GM08714 (cell line): ENCODE results near the gene BCAR1.
"Not testable (repeated sequence)": the region's sequence is repeated elsewhere in the genome, so short reads cannot be mapped to it uniquely, and the experiment has no call there.

Experiments
- H3K4me3 ChIP-seq: fragments of 200-500 bp; sonication (Bioruptor generic); 2 replicates; pipeline ENCODE4 v1.5.1; 2014; ENCODE audit warnings: mild to moderate bottlenecking, low read length, inconsistent platforms
- ZNF274 ChIP-seq: IDR thresholded peaks from 2 replicates; pipeline ENCODE4 v1.6.1; 2012; ENCODE audit warnings: mild to moderate bottlenecking, low read depth, low read length

BCAR1 gene

GRCh38 chr16:75244225-75244809 lies 7.1 kb downstream of the BCAR1 start:
- H3K4me3 ChIP-seq = no peak overlapping the region
- no peak for TF ChIP-seq ZNF274

DNA sequence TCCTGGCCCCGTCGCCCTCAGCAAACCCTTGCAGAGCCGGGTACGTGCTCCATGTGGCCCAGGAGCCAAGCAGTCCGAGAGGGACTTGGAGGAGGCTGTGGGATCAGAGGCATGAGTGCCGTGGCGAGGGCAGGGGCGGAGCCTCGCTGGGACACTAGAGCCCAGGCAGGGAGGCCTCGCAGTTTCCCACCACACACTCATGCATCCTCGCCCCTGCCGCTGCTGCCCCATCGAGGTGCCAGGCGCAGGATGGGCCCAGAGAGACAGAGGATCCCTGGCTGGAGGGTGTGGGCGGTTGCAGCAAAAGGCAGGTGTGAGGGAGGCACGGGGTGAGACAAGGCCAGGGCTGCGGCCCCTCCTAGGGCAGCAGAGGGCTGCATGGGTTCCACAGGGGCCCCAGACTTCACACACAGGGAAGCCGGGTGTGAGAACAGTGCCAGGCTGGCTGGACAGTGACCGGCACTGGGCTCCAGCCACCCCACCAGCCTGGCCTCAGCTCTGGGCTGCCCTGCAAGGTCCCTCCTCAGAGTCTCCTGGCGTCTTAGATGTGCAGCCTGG lies 7.7 kb downstream of the BCAR1 start:
- no peak for TF ChIP-seq ZNF274
- H3K4me3 ChIP-seq = no peak overlapping the region

DNA sequence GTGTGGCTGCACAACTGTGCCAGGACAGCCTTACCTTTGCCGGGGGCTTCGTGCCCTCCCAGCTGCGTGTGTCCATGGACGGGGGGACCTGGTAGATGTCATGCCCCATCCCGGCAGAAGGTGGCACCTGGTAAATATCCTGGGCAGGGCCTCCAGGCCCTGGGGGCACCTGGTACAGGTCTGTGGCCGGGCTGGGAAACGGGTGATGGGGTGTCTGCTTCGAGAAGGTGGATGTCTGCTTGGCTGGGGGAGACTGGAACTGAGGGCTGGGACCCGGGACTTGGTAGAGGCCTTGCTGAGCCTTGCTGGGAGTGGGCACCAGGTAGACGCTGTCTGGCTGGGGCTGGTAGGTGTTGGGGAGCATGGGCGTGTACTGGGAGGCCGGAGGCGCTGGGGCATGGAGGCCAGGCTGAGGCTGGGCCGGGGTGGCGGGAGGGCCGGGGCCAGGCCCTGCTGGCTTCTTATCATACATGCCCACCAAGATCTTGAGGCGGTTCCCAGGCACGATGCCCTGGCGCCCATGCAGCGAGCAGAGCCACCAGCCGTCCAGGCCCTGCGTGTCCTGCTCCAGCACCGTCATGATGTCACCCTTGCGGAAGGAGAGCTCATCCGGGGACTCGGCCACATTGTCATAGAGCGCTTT lies 8.9 kb downstream of the BCAR1 start:
- H3K4me3 ChIP-seq = not testable (repeated sequence)

DNA sequence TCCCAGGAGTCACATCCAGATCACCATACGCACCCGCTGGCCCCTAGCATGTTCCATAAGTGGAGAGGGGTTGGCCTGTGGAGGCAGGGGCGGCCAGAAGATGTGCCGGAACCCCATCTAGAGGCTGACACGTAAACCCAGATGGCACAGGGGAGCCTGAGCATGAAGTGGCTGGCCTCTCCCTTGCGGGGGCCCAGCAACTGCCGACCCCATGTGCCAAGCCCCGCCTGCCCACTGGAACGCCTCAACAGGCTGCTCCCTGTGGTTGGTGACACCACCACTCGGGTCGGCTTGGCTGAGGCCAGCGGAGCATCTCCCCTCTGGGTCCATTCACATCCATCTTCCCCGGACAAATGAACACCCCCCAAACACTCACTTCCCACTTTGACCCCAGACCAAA lies 9.5 kb downstream of the BCAR1 start:
- TF ChIP-seq ZNF274 = no peak
- no peak overlapping the region for H3K4me3 ChIP-seq

DNA sequence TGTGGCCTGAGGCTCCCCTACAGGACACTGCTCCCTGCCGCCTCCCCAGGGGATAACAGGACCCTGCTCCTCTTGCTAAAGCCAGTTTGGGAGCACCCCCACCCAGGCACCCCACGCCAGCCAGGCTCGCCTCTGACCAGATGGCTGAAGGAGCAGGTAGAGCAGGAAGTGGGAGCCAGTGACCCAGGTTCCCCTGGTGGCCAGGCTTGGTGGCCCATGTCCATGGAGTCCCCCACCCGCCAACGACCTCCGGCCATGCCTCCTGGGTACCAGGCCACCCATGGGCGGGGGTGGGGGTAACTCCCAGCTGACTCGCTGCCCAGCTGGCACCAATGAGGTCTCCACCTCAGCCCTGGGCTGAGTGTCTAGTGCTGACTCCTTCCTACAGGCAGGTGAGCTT lies 10.0 kb downstream of the BCAR1 start:
- H3K4me3 ChIP-seq = no peak overlapping the region
- TF ChIP-seq ZNF274 = no peak

- not testable (repeated sequence) for H3K4me3 ChIP-seq
Measured at GRCh38 chr16:75240633-75241032, 10.8 kb downstream of the BCAR1 start.

GRCh38 chr16:75239542-75240122 lies 11.8 kb downstream of the BCAR1 start:
- no peak for TF ChIP-seq ZNF274
- no peak overlapping the region for H3K4me3 ChIP-seq

- no peak overlapping the region for H3K4me3 ChIP-seq
- no peak for TF ChIP-seq ZNF274
Measured at GRCh38 chr16:75238853-75239541, 12.4 kb downstream of the BCAR1 start.

DNA sequence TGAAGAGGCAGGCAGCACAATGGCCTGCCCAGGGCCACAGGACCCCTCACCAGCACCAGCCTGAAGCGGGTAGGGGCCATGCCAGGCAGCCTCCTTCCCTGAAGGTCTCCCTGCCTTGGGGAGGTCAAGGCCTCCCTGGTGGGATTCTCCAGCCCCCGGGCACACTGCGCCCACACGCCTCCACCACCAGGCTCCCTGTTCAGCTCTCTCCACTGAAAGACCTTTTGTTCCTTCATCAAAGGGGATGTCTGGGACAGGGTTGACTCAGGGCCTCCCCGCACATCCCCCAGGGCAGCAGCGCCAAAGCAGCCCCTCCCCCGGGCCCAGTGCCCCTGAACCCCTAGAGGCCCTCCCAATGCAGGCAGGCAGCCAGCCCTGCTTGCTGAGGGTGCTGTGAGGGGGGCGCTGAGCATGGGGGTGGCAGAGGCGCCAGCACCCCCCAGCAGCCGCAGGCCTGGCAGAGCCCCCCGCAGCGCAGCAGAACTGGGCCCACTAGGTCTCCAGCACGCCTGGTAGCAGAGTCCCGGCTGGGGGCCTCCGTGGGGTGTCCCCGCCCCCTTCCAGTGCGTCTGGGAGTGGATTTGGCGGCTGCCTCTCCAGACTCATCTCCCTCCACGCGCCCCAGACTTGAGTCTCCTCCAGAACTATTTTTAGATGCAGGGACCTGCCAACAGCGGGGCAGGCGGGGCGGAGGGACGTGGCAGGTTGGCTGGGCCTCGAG lies 13.1 kb downstream of the BCAR1 start:
- H3K4me3 ChIP-seq = no peak overlapping the region
- TF ChIP-seq ZNF274 = no peak

GRCh38 chr16:75237398-75238131 lies 13.9 kb downstream of the BCAR1 start:
- TF ChIP-seq ZNF274 = no peak
- no peak overlapping the region for H3K4me3 ChIP-seq

DNA sequence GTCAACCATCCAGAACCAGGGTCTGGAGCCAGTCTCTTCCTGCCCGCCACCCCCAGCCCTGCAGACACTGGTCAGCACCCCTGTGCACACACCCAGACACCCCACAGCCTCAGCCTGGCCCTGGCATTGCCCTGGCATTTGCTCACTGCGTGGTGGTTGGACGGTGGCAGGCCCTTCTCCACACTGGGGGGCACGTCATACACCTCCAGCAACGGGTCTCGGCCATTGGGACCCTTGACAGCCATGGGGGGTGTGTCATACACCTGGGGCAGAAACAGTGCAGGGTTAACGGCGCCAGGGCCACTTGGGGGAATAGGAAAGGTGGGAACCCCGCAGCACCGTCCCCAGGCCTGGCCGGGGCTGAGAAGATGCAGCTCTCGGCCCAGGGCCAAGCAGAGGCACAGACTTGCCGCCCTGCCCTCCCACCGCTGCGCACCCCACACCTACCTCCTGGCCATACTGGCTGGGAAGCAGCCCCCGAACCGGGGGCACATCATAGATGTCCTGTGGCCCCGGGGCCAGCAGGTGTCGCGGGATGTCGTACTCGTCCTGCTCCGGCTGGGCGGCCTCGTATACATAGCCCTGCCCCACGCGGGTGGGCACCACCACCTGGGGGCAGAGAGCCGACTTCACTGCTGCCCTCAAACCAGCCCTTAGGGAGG lies 14.6 kb downstream of the BCAR1 start:
- H3K4me3 ChIP-seq = no peak overlapping the region
- no peak for TF ChIP-seq ZNF274

GRCh38 chr16:75236232-75236631 lies 15.2 kb downstream of the BCAR1 start:
- H3K4me3 ChIP-seq = no peak overlapping the region
- TF ChIP-seq ZNF274 = no peak

GRCh38 chr16:75235721-75236193 lies 15.7 kb downstream of the BCAR1 start:
- no peak overlapping the region for H3K4me3 ChIP-seq
- no peak for TF ChIP-seq ZNF274
